GM21723 (cell line): ENCODE results near the gene FBXO27.
"Not testable (repeated sequence)": the region's sequence is repeated elsewhere in the genome, so short reads cannot be mapped to it uniquely, and the experiment has no call there.

ENCODE experiments used
- ATAC-seq: cut with Tn5 transposase; IDR thresholded peaks from one replicate; pipeline ENCODE4 v1.9.1; 2021; ENCODE audit warnings: mild to moderate bottlenecking, moderate library complexity; ENCODE audit not compliant: unreplicated experiment

Gene FBXO27

GRCh38 chr19:39032063-39032918 lies at the start of gene FBXO27:
Gene FBXO27 (minus strand): TSS chr19:39032549. CDS start chr19:39032227, 322 bp downstream.
- ATAC-seq = peak; percentile 5

- ATAC-seq = no peak
Observed at GRCh38 chr19:39080431-39080830, 48.1 kb upstream of the FBXO27 start.

GRCh38 chr19:39078436-39079200 lies 46.3 kb upstream of the FBXO27 start:
- ATAC-seq = no peak

GRCh38 chr19:39077323-39077722 lies 45.0 kb upstream of the FBXO27 start:
- no peak for ATAC-seq

GRCh38 chr19:39074942-39075341 lies 42.6 kb upstream of the FBXO27 start:
- no peak for ATAC-seq

- ATAC-seq = no peak
Observed at GRCh38 chr19:39074205-39074692, 41.9 kb upstream of the FBXO27 start.

- ATAC-seq = no peak
Observed at GRCh38 chr19:39070888-39071287, 38.5 kb upstream of the FBXO27 start.

GRCh38 chr19:39068259-39068658 lies 35.9 kb upstream of the FBXO27 start:
- not testable (repeated sequence) for ATAC-seq

GRCh38 chr19:39067104-39067503 lies 34.8 kb upstream of the FBXO27 start:
- ATAC-seq = no peak

- ATAC-seq = no peak
Observed at GRCh38 chr19:39065928-39066327, 33.6 kb upstream of the FBXO27 start.

GRCh38 chr19:39064405-39064804 lies 32.1 kb upstream of the FBXO27 start:
- ATAC-seq = no peak

- ATAC-seq = no peak
Observed at GRCh38 chr19:39060171-39060570, 27.8 kb upstream of the FBXO27 start.

GRCh38 chr19:39059302-39059701 lies 27.0 kb upstream of the FBXO27 start:
- no peak for ATAC-seq

- ATAC-seq = no peak
Observed at GRCh38 chr19:39057615-39058014, 25.3 kb upstream of the FBXO27 start.

GRCh38 chr19:39054091-39054470 lies 21.7 kb upstream of the FBXO27 start:
- ATAC-seq = no peak

- no peak for ATAC-seq
Observed at GRCh38 chr19:39053276-39054090, 21.1 kb upstream of the FBXO27 start.

- no peak for ATAC-seq
Observed at GRCh38 chr19:39052846-39053245, 20.5 kb upstream of the FBXO27 start.

GRCh38 chr19:39052243-39052746 lies 19.9 kb upstream of the FBXO27 start:
- no peak for ATAC-seq

- no peak for ATAC-seq
Observed at GRCh38 chr19:39047073-39047472, 14.7 kb upstream of the FBXO27 start.

- no peak for ATAC-seq
Observed at GRCh38 chr19:39046037-39046821, 13.9 kb upstream of the FBXO27 start.
